GM20000 (cell line): ENCODE data around the gene EFNA5.

ENCODE experiments used
- DNase-seq: peaks from one replicate; pipeline ENCODE4 v3.0.0; 2012; ENCODE audit warnings: low spot score
- TF ChIP-seq, protein P1 (sequence below): IDR thresholded peaks from 2 replicates; pipeline ENCODE4 v1.5.1; 2012; ENCODE audit warnings: mild to moderate bottlenecking, control low read depth; ENCODE audit errors: extremely low read depth, missing control alignments

The EFNA5 gene

GRCh38 chr5:107467137-107467932, 203.4 kb downstream of the EFNA5 start:
- TF ChIP-seq, protein P1, sequence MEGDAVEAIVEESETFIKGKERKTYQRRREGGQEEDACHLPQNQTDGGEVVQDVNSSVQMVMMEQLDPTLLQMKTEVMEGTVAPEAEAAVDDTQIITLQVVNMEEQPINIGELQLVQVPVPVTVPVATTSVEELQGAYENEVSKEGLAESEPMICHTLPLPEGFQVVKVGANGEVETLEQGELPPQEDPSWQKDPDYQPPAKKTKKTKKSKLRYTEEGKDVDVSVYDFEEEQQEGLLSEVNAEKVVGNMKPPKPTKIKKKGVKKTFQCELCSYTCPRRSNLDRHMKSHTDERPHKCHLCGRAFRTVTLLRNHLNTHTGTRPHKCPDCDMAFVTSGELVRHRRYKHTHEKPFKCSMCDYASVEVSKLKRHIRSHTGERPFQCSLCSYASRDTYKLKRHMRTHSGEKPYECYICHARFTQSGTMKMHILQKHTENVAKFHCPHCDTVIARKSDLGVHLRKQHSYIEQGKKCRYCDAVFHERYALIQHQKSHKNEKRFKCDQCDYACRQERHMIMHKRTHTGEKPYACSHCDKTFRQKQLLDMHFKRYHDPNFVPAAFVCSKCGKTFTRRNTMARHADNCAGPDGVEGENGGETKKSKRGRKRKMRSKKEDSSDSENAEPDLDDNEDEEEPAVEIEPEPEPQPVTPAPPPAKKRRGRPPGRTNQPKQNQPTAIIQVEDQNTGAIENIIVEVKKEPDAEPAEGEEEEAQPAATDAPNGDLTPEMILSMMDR = no peak
- no peak for DNase-seq

GRCh38 chr5:107466233-107466769, 204.4 kb downstream of the EFNA5 start:
- no peak for DNase-seq
- TF ChIP-seq, protein P1 = no peak

- DNase-seq = no peak
- TF ChIP-seq, protein P1 = no peak
Observed at GRCh38 chr5:107464876-107465275, 205.9 kb downstream of the EFNA5 start.

- no peak for DNase-seq
- TF ChIP-seq, protein P1 = no peak
Observed at GRCh38 chr5:107464416-107464815, 206.3 kb downstream of the EFNA5 start.

- TF ChIP-seq, protein P1 = no peak
- no peak for DNase-seq
Observed at GRCh38 chr5:107463731-107464130, 207.0 kb downstream of the EFNA5 start.

DNA sequence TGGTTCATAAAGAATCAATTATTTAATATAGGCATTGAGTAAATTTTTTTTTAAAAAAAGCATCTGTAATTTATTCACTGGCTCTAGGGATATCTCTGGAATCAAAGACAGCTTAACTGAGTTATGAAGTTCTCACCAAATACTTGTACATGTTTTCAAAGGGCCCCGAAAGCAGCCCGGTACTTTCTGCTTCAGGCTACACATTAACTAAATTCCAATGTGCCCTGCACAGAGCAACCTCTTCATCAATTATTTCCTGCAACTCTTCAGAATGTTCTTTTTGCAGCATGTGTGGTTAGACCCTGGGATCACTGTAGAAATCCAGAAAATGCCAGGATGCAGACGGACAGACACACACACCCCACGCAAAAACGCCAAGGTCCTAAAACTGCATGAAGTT, 209.0 kb downstream of the EFNA5 start:
- TF ChIP-seq, protein P1 = no peak
- DNase-seq = no peak

DNA sequence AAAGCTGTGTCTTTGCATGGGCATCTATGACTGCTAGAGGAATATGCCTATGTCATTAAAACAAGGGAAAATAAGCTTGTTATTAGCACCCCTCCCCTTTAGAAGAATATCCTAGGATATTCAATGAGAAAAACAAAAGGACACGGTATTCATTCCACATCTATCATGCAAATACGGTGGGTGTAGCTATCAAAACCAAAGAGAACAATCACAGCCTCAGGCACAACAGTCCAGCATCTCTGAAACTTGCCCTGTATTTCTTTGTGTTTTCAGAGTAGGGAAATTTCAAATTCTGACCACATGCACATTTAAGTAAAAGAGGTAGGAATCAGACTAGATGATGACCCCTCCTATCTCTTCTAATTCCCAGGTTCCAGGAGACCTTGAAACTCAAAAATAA, 209.9 kb downstream of the EFNA5 start:
- TF ChIP-seq, protein P1 = no peak
- no peak for DNase-seq
